ENCODE measurements around the gene GLIPR1.
"Not testable (repeated sequence)": the region's sequence is repeated elsewhere in the genome, so short reads cannot be mapped to it uniquely, and the experiment has no call there.

The GLIPR1 gene

DNA sequence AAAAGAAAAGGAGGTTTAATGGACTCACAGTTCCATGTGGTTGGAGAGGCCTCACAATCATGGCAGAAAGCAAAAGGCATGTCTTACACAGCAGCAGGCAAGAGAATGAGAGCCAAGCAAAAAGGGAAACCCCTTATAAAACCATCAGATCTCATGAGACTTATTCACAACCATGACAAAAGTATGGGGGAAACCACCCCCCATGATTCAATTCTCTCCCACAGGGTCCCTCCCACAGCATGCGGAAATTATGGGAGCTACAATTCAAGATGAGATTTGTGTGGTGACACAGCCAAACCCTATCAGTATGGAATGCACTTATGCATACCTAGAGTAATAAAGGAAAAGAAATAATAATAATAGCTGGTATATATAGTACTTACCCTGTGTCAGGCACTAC lies 4.5 kb upstream of the GLIPR1 start:
- DNase-seq = no peak

DNA sequence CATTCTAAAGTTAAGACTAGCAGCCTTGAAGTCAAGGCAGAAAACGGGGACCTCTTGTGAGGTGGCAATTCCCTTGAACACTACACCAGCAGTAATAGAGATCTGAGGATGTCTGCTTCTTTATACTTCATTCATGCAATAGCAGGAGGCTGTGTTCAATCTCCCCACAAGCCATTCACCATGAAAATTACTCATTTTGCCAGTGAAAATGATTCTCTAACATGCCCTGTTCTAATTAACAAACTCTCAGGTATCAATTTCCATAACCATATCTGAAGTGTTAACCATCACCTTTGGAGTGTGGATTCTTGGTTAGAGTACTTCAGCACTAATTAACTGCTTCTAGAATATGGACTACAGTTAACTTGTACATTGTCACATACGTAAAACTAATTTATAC lies 3.4 kb upstream of the GLIPR1 start:
- DNase-seq = no peak

DNA sequence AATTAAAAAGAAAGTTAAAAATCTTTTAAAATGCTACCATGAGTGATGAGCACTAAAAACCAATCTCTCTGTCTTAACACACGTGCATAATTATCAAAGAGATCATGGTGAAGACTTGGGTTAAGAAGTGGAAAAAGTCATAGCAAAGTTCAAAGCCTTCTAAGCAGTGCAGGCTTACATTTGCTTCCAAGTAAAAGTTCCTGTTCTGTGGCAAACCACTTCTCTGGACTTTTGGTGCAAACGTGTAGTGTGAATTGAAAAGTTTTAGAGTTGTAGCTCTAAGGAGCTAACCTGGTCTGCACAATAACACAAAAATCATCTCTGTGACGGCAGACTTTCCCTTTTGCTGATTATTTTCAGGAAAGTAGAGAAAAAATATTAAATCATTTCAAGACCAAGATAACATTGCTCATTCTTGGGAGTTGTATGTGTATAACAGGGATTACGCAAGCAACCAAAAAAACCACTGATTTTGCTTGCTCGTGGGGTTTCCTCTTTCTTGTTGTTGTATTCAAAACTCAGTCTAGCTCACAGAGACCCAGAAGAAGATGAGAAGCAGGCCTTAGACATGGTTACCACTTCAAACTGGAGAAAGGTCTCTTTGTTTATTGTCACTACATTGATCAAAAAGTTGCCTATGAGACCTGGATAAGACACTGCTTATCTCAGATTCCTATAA lies 2.3 kb upstream of the GLIPR1 start:
- peak; percentile 90 for DNase-seq

DNA sequence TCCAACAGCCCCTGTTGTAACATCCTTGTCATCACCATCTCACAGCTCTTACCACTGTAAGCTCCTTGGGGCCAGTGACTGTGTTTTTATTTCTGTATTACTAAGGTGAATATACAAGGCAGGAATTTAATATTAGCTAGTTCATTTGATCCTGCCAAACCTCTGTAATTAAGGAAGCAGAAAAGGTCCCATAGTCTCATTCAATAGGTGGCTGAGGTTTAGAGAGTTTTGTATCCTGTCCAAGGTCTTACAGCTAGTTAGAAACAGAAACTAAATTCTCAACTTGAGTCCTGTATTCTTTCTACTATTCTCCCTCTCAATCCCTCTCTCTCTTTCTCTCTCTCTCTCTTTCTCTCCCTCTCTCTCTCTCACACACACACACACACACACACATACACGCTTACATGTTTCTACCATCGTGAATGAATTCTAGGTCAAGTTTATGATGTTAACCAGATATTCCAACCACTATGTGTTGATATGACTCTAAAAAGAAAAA lies 543 bp upstream of the GLIPR1 start:
- DNase-seq = no peak

DNA sequence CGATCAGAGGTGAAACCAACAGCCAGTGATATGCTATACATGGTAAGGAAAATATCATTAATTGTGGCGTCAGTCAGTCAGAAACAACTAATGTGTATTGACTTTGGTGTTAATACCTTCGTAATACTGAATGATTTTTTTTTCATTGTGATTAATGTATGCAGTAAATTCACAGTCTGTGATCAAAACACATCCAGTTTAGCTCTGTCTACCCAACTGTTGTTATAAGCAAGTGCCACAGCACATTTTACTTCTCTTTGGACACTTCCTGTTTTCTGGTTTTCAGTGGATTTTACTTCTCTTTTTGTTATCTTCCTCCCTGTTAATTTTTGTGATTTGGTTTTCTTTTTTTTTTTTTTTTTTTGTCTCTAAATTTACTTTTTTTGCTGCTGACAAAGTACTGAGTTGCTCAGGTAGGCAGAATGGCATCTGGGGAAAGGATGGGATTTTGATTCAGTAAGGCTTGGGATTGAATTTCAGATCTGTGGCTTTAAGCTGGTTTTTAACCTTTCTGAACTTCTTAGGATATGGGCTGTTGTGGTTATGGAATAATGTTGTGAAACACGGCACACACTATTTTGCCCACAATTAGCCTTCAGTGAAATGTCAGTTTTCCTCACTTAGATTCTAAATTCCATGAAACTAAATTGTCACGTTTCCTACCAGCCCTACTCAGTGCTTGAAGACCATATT lies 604 bp downstream of the GLIPR1 start:
- DNase-seq = peak; percentile 61 to 77

DNA sequence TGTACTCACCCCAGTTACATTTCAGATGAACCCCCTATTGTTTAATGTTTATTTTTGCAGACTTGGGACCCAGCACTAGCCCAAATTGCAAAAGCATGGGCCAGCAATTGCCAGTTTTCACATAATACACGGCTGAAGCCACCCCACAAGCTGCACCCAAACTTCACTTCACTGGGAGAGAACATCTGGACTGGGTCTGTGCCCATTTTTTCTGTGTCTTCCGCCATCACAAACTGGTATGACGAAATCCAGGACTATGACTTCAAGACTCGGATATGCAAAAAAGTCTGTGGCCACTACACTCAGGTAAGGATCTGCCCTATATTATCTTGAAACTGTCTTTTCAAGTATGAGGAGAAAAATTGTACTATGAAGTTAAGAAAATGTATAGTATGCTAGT lies 1.2 kb downstream of the GLIPR1 start:
- peak in 1 of 2 experiments; percentile 22 for DNase-seq

DNA sequence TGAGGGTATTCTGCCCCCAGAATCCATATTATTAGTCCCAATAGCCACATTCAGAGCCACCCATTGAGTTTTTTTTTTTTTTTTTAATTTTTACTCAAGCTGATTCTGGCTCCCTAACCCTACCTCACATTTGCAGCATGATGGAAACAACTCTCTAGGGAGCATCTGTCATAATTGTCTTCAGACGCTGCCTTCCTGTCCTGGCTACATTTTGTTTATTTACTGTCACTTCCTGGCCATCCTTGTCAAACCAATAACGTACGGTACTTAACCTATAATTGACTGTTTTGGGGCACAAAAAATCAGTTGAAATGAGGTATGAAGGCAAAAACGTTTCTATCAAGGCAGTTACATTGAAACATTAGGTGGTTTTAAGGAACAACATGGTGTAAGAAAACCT lies 2.1 kb downstream of the GLIPR1 start:
- no peak for DNase-seq

DNA sequence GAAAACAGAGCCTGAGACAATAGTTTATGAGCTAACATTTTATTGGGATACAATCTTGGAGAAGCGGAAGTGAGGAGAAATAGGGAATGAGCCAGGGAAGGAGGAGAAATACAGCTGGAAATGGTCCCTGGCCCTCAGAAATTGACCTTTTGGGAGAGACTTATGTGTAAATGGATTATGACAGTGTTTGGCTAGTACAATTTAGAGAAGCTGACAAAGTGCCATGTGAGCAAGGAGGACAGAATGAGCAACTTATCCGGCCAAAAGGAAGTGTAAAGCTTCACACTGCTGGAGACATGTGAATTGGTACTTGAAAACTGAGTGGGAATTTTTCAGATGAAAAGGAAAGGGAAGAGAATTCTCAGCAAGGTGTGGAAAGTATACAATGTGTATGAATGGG lies 2.9 kb downstream of the GLIPR1 start:
- DNase-seq = no peak

DNA sequence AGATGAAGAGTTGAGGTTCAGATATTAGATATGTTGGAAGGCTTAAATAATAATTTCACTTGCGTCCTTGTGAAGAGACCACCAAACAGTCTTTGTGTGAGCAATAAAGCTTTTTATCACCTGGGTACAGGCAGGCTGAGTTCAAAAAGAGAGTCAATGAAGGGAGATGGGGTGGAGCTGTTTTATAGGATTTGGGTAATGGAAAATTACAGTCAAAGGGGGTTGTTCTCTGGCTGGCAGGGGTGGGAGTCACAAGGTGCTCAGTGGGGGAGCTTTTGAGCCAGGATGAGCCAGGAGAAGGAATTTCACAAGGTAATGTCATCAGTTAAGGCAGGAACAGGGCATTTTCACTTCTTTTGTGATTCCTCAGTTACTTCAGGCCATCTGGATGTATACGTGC lies 3.9 kb downstream of the GLIPR1 start:
- DNase-seq = not testable (repeated sequence)

DNA sequence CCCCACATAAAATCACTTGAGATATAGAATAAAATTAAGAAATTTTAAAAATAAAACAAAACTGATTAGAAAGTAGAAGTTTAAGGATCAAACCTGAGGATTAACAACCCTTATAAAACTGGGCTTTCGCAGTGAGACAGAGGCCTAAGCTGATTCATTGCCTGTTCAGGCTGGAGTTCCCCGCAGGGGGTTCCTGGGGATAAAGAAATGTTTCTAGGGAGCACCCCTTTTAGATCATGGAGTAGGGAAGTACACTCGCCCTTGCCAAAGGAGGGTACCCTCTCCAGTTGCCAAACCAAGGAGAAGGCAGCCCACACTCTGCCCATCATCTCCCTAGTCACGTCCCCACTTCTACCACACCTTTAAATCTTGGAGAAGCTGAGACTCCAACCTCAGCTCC lies 6.8 kb downstream of the GLIPR1 start:
- no peak for DNase-seq

DNA sequence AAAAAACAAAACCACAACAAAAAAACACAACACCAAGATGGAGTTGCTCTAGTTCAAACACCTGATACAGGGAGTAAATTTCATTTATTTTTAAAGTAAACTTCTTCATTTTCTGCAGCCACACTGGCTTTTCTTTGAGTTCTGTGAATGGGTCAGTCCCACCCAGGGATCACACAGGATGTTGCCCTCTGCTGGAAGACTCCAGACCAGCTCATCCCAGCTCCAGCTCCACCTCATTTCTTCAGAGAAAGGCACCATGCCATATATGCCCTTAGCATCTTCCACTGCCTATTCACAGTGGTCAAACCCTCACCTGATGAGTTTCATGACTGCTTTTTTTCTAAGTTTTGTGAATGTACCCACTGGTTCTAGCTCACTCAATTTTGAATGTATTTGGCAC lies 8.0 kb downstream of the GLIPR1 start:
- peak; percentile 30 to 31 for DNase-seq

DNA sequence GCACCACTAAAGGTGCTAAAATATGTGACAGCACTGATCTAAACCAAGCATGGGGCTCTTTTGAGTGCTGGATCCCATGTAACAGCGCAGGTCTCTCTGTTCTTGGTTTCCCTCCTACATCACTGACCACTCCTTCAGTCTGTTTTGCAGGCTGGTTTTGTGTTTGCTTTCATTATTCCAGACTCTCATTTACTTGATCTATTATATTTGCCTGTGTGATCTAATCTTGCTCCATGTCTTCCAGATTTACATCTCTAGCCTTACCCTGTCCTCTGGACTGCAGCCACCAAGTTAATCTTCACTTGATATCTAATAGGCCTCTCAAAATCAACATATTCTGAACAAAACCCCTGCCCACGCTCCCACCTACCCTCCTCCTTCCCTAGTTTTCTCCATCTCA lies 8.6 kb downstream of the GLIPR1 start:
- no peak for DNase-seq

DNA sequence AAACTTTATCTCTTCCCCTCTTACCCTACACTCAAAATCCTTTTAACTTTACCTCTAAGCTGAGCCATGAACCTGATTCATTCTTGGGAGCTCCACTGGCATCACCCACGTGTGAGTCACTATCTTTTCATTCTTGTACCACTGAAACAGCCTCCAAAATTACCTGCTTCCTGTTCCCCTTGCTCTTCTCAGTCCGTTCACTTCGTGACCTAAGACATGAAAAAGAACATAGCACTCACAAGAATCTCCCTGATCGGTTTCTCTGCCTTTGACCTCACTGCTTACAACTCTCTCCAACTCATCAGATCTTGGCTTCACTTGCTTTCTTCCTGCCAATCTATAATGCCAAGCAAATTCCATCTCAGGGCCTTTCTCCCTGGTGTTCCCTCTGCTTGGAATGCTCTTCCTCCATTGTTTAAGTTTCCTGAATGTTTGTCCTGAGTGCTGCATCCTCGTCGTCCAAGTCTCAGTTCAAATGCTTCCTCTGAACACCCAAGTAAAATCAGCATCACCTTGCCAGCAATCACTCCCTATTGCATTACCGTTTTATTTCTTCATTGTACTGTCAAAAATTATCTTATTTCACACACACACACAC lies 9.2 kb downstream of the GLIPR1 start:
- no peak for DNase-seq

DNA sequence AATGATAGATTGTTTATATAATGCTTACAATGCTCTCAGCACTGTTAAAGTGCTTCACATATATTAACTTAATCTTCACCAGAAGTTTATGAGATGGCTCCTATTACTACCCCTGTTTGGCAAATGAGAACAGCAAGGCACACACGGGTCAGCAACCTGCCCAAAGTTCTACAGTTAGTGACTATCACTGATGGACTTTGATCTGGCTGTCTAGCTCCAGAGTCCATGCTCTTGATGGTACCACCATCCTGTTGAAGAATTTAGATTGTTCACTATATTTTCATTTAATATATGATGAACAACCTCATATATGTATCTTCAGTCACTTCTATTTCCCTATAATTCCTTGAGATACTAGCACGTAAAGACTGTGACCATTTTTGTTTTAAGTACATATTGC lies 10.6 kb downstream of the GLIPR1 start:
- DNase-seq = no peak

DNA sequence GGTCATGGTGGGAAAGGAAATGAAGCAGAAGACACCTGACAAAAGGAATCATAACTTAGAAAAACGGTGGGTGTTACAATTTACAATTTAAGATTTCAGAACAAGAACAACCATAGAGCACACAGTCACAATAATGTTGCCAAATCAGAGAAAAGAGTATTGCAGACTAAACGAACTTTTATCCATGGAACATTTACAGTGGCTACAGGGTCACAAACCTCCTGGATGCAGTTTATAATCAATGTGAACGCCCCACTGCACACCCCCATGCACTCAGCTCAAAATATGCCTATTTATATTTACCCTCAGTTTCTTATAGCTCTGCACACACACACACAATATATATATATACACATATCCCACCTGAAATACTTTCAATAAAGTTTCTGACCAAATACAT lies 22.9 kb downstream of the GLIPR1 start:
- DNase-seq = no peak

DNA sequence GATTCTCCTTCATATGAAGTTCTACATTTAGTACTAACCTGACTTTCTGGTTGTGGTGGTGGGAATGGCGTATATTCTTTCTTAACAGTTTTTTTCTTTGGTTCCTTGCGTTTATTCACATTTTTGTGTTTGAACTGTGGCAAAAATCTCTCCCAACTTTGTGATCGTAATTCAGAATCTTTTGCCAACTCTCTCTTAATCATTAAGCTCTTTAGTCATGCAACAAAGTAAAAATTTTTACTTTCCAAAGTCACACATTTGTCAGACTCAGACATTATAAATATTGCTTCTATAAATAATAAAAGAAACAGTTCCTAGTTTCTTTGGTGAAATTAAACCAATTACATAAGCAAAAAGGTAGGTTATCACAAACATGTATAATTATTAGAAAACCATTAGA lies 23.3 kb downstream of the GLIPR1 start:
- no peak for DNase-seq

DNA sequence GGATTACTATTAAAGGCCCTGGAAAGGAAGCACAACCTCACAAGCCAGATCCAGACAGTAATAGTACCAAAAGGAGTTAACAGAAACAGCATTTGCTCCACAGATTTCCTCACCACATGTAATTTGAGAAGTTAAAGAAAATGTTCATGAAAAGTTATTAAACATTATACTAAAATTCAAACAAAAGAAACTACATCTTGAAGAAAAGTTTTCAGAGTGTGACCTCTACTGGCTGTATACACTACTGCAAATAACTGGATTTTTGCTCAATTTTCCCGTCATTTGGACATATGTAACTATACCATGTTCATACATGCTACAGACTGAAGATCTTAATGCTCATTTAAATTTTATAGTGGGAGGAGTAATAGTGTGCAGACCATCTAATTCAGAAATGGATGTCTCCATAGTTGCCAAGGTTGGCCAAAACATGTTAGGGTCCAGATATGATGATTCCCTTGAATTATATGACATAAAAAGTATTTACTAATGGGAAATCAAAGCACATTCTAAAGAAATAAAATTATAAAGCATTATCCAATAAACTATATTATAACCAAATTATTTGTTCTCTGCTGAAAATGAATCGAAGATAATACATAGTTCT lies 25.3 kb downstream of the GLIPR1 start:
- peak; percentile 47 to 49 for DNase-seq

DNA sequence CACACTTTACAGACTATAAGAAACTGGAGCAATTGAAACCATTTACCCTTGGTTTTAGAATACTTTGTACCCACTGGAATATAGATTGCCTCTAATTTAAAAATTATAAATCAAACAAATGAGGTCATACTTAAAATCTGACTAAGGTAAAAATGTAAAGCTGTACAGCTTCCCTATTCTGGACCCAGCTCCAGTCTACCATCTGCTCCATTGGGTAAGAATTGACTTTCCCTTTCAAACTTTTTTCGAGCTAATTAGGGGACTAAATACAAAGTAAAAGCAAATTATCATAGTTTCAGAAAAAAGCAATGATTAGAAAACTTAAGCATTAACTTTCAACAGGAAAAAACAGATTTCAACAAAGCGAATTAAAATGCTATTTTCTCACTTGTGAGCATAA lies 26.5 kb downstream of the GLIPR1 start:
- peak; percentile 13 to 19 for DNase-seq

DNA sequence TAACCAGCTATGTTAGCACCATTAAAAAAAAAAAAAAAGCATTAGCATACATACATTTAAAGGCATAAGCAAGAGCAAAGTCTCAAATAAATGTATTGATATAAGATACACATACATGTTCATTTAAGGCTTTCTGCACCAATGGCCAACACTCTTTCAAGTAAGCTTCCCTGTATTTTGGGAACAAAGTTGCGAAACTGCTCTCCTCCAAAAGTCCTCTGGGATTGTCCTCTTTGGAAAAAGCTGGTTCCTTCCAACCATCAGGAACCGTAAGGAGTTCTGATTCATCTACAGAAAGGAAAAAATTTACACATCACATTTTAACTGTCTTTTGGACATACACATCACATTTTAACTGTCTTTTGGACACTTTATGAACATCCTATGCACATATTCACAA lies 27.6 kb downstream of the GLIPR1 start:
- DNase-seq = no peak

DNA sequence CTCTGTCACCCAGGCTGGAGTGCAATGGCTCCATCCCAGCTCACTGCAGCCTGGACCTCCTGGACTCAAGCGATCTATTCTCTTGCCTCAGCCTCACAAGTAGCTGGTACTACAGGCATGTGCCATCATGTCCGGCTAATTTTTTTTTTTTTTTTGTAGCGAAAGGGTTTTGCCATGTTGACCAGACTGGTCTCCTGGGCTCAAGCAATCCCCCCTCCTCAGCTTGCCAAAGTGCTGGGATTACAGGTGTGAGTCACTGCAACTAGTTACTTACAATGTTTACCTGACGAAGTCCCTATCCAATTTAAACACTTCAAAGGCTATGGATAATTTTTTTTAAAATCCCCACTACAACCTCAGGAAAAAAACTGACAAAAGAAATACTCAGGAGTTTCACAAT lies 29.1 kb downstream of the GLIPR1 start:
- DNase-seq = no peak

DNA sequence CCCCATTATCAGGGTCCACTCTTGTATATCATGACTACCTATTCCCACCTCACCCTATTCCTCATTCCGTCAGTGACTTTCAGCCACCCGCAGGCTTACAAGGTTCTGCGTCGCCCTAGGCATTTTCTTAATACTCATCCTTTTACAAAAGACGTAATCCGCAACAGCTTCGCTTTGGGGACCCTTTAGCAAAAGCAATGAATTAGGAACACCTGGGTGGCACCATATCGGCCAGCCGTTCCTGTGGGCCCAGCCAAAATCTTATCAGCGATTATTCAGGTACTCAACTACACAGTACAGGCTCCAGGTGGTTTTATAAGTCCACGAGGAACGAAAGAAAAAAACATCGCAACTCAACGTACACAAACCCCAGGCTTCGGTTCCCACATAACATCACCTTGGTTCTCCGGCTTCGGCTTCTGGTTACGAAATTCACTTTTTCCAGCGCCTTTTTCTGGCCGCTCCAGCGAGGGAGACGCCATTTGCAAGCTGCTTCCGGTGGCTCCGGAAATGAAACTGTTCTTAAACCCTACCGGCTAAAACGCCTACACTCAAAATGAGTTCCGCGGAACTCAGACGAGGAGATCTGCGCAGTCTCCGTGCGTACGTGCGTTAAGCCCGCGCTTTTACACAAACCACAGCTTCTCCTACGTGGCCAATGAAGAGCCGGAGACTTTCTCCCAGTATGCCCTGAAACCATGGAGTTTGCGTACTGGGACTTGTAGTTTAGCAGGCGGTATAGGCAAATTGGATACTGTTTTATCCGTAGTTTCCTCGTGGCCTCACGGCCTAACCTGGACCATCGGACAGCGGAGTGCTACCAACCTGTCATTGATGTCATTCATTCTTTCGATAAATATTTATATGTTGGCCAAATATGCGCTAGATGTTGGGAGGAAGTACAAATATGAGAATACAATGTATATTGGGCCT lies 30.8 kb downstream of the GLIPR1 start, which contains the start of gene KRR1:
KRR1 (minus strand) TSS at position 494 of the 933 bp plus-strand sequence; CDS start at position 482, 12 bp downstream.
- peak; percentile 93 to 94 for DNase-seq

DNA sequence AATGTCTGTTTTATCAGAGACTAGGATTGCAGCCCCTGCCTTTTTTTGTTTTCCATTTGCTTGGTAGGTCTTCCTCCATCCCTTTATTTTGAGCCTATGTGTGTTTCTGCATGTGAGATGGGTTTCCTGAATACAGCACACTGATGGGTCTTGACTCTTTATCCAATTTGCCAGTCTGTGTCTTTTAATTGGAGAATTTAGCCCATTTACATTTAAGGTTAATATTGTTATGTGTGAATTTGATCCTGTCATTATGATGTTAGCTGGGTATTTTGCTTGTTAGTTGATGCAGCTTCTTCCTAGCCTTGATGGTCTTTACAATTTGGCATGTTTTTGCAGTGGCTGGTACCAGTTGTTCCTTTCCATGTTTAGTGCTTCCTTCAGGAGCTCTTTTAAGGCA lies 40.7 kb downstream of the GLIPR1 start:
- DNase-seq = not testable (repeated sequence)

DNA sequence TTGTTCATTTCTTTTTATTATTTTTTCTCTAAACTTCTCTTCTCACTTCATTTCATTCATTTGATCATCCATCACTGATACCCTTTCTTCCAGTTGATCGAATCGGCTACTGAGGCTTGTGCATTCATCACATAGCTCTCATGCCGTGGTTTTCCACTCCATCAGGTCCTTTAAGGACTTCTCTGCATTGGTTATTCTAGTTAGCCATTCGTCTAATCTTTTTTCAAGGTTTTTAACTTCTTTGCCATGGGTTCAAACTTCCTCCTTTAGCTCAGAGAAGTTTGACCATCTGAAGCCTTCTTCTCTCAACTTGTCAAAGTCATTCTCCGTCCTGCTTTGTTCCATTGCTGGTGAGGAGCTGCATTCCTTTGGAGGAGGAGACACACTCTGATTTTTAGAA lies 41.6 kb downstream of the GLIPR1 start:
- DNase-seq = not testable (repeated sequence)

All from AML-193 (cell line).